ENCODE results near the gene FOXP2. TPM values are rescaled to one million over a fixed set of nuclear protein-coding genes. Genes with fewer than 3 reads are reported as not detected.
"Not testable (repeated sequence)": the region's sequence is repeated elsewhere in the genome, so short reads cannot be mapped to it uniquely, and the experiment has no call there.

The FOXP2 gene
- total RNA-seq, 1 experiment from 2014 or later, result not detected

DNA sequence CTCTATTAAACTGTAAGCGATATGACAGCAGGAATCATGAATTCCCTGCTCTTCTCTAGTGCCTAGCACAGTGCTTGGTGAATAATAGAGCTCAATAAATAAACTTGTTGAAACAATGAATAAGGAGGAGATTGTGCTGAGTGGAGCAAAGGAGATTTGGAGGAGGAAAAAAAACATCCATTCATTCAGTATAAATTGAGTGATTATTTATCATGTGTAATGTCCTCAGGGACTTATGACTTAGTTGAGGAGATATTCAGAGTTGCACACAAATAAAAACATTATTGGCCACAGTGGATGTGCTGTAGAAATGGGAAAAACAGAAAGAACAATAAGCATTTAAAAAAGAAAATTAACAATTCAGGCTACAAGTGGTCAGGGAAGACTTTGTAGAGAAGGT is 125.7 kb downstream of the FOXP2 start:
- Mint-ChIP-seq H3K27me3 (ENCODE audit: insufficient read depth, unreplicated experiment) (peaks cover 3% of the 10 kb centered on the region), H3K36me3 (ENCODE audit: insufficient read depth, unreplicated experiment) (no peaks in the 10 kb centered on the region), H3K4me1 (ENCODE audit: low read depth, unreplicated experiment) (no peaks in the 10 kb centered on the region), H3K9me3 (ENCODE audit: unreplicated experiment) (no peaks in the 10 kb centered on the region), H3K27ac (ENCODE audit: unreplicated experiment) (no peak overlapping the region), H3K4me3 (ENCODE audit: unreplicated experiment) (no peak overlapping the region)
- Histone ChIP-seq H3K4me3 (ENCODE audit: low read depth, low read length) (no peak overlapping the region), H3K9me3 (no peaks in the 10 kb centered on the region), H3K4me1 (no peaks in the 10 kb centered on the region), H3K27me3 (replicated peaks; ENCODE audit: control insufficient read depth, insufficient read depth, low read length) (no peaks in the 10 kb centered on the region), H3K36me3 (ENCODE audit: control insufficient read depth, insufficient read depth, low read length) (no peaks in the 10 kb centered on the region)
- no TSS peak for BruUV-seq (replicated peaks)
- CTCF ChIA-PET, result interaction anchor here (1.9 kb wide), 1 partner anchor 459 kb away, joined by 34 read pairs; no protein-coding TSS in a partner anchor
- intact Hi-C loops (cut with micrococcal nuclease; ENCODE audit: unreplicated experiment), result no loop called here
- no peak for DNase-seq
- POLR2A ChIA-PET, result no interaction called here
- TF ChIP-seq, protein P1, sequence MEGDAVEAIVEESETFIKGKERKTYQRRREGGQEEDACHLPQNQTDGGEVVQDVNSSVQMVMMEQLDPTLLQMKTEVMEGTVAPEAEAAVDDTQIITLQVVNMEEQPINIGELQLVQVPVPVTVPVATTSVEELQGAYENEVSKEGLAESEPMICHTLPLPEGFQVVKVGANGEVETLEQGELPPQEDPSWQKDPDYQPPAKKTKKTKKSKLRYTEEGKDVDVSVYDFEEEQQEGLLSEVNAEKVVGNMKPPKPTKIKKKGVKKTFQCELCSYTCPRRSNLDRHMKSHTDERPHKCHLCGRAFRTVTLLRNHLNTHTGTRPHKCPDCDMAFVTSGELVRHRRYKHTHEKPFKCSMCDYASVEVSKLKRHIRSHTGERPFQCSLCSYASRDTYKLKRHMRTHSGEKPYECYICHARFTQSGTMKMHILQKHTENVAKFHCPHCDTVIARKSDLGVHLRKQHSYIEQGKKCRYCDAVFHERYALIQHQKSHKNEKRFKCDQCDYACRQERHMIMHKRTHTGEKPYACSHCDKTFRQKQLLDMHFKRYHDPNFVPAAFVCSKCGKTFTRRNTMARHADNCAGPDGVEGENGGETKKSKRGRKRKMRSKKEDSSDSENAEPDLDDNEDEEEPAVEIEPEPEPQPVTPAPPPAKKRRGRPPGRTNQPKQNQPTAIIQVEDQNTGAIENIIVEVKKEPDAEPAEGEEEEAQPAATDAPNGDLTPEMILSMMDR (IDR thresholded peaks at IDR 0.05; ENCODE audit: insufficient read depth in 1 of 2, low read depth in 1 of 2, low read length in 1 of 2, severe bottlenecking in 1 of 2, unreplicated experiment in 1 of 2), result no peak

DNA sequence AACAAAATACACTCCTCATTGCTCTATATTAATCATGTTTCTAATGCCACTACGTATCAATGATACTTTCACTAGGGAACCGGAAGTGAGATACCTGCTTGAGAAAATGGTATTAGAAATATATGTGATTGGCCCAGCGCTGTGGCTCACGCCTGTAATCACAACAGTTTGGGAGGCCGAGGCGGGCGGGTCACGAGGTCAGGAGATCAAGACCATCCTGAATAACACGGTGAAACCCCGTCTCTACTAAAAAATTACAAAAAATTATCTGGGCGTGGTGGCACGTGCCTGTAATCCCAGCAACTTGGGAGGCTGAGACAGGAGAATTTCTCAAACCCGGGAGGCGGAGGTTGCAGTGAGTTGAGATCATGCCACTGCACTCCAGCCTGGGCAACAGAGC is 132.7 kb downstream of the FOXP2 start:
- H3K36me3 ChIP-seq (ENCODE audit: control insufficient read depth, insufficient read depth, low read length); H3K9me3 ChIP-seq; H3K4me1 Mint-ChIP-seq (ENCODE audit: low read depth, unreplicated experiment); intact Hi-C loops (cut with micrococcal nuclease; ENCODE audit: unreplicated experiment); H3K27me3 ChIP-seq (replicated peaks; ENCODE audit: control insufficient read depth, insufficient read depth, low read length); H3K9me3 Mint-ChIP-seq (ENCODE audit: unreplicated experiment); H3K4me1 ChIP-seq; H3K4me3 Mint-ChIP-seq (ENCODE audit: unreplicated experiment); POLR2A ChIA-PET; H3K4me3 ChIP-seq (ENCODE audit: low read depth, low read length); DNase-seq; BruUV-seq (replicated peaks); H3K27ac Mint-ChIP-seq (ENCODE audit: unreplicated experiment); H3K36me3 Mint-ChIP-seq (ENCODE audit: insufficient read depth, unreplicated experiment); CTCF ChIA-PET; H3K27me3 Mint-ChIP-seq (ENCODE audit: insufficient read depth, unreplicated experiment): not testable (repeated sequence)

DNA sequence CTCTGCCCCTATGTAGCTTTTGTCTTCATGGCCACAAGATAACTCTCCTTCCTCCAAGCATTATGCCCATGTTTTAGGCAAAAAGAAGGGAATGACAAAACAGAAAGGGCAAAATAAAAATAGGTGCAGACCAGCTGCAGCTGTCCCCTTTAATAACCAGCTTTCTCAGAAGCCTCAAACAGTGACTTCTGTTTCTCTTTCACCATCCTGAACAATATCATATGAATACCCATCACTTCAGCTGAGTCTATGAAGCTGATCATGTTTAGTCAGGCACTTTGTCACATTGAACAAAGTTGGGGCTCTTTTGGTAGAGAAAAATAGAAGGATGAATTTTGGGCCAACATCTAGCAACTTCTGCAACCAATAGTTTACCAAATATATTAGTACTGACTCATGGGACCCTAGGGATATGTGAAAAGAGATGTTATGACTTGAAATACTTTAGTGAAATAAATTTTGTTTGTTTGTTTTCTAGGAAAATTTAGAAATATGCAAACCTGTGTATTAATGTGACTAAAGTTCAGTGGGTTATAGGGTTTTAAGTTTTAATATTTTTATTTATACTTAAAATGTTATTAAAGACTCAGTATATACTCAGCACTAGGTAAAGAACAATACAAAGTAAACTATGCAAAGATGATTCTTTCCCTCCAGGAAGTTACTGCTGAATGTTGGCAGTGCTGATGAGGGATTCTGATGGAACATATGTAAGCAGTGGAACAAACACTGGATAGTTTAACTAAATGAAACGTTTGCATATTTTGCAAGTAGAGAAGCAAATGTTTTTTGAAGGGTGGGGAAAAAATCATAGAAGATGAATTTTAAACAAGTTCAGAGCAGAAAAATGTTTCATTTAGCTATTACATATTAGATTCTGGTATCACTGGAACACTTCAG is 133.7 kb downstream of the FOXP2 start:
- H3K27me3 Mint-ChIP-seq (ENCODE audit: insufficient read depth, unreplicated experiment), result peaks cover 9% of the 10 kb centered on the region
- no peak for DNase-seq
- POLR2A ChIA-PET, result no interaction called here
- no peaks in the 10 kb centered on the region for H3K9me3 ChIP-seq
- no peak overlapping the region for H3K4me3 ChIP-seq (ENCODE audit: low read depth, low read length)
- TF ChIP-seq, protein P1 (IDR thresholded peaks at IDR 0.05; ENCODE audit: insufficient read depth in 1 of 2, low read depth in 1 of 2, low read length in 1 of 2, severe bottlenecking in 1 of 2, unreplicated experiment in 1 of 2), result no peak
- no peaks in the 10 kb centered on the region for H3K4me1 Mint-ChIP-seq (ENCODE audit: low read depth, unreplicated experiment)
- no TSS peak for BruUV-seq (replicated peaks)
- no peaks in the 10 kb centered on the region for H3K36me3 ChIP-seq (ENCODE audit: control insufficient read depth, insufficient read depth, low read length)
- CTCF ChIA-PET, result no interaction called here
- no peaks in the 10 kb centered on the region for H3K36me3 Mint-ChIP-seq (ENCODE audit: insufficient read depth, unreplicated experiment)
- no peaks in the 10 kb centered on the region for H3K9me3 Mint-ChIP-seq (ENCODE audit: unreplicated experiment)
- no peaks in the 10 kb centered on the region for H3K4me1 ChIP-seq
- H3K27ac Mint-ChIP-seq (ENCODE audit: unreplicated experiment), result no peak overlapping the region
- intact Hi-C loops (cut with micrococcal nuclease; ENCODE audit: unreplicated experiment), result no loop called here
- H3K4me3 Mint-ChIP-seq (ENCODE audit: unreplicated experiment), result no peak overlapping the region
- no peaks in the 10 kb centered on the region for H3K27me3 ChIP-seq (replicated peaks; ENCODE audit: control insufficient read depth, insufficient read depth, low read length)

Data from Caco-2 (cell line).